ENCODE results near the gene TNNI2.

DNA sequence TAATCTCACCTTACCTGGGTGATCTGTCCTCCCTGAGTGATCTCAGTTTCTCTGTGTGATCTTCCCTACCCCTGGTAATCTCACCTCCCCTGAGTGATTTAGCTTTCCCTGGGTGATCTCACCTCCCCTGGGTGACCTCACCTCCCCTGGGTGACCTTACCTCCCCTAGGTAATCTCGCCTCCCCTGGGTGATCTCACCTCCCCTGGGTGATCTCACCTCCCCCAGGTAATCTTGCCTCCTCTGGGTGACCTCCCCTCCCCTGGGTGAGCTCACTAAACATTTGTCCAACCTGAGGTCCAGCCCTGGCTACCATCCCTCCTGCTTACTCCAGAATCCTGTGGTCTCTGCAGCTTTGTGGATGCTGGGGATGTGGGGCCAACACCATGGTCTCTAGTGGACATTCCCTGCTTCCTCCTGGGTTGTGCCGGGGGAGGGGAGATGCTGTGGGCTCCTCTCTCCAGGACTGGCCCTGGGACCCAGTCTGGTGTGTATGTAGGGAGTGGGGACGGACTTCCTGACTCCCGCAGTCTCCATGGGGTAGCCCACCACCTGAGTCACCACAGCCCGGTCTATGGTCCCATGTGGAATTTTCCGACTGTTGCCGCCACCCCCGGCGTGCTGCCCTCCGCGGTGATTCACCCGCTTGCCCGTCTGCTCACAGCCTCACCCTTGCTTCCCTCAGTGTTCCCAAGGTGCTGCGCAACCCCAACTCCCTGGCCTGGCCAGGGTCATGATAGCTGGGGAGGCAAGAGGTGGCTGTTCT lies 24.0 kb downstream of the TNNI2 start:
- TF ChIP-seq CTCF (IDR thresholded peaks at IDR 0.05) (no peak), EP300 (IDR thresholded peaks at IDR 0.05) (no peak), POLR2A (IDR thresholded peaks at IDR 0.05) (no peak)
